Measurements from ENCODE around the gene SPON1.
"Not testable (repeated sequence)": the region's sequence is repeated elsewhere in the genome, so short reads cannot be mapped to it uniquely, and the experiment has no call there.

Gene SPON1

DNA sequence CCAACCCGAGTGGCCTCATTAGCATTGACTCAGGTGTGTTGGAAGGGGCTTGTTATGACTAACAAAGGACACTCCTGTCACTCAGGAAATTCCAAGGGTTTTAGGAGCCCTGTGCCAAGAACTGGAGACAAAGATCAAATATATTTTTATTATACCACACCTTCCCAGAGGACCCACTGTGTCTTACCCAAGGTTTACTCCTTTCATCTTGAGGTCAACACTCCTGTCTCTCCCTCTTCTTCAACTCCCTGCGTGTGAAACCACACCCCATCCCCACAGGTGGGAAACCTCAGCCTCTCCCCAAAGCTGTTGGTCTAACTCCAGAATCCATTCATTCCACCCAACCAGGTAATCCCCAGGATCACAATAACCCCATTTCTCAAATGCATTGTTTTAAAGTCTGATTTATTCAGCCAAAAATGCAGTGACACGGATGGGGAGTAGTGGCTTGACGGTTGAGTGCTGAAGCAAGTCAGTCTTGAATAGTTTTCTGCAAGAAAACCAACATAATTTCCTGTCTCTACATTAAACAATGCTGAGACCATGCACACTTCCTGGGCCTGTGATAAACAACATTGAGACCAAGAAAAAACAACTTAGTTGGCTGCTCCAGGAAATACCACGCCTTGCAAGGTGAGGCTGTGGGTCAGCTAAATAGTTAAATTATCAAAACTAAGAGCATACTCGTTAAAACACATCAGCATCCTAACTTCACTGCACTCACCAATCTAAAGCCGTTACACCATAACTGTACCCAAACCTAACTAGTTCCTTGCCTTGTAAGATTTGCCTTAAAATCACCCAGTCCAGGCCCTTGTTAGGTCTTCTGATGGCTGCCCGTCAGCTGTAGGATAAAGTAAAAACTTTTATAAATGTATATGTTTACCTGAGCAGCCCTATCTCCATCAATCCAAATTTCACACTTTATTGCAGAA, 38.5 kb upstream of the SPON1 start:
- DNase-seq (ENCODE audit: low read depth in 2 of 2), result peak; percentile 20 to 27
- TF ChIP-seq, protein P1, sequence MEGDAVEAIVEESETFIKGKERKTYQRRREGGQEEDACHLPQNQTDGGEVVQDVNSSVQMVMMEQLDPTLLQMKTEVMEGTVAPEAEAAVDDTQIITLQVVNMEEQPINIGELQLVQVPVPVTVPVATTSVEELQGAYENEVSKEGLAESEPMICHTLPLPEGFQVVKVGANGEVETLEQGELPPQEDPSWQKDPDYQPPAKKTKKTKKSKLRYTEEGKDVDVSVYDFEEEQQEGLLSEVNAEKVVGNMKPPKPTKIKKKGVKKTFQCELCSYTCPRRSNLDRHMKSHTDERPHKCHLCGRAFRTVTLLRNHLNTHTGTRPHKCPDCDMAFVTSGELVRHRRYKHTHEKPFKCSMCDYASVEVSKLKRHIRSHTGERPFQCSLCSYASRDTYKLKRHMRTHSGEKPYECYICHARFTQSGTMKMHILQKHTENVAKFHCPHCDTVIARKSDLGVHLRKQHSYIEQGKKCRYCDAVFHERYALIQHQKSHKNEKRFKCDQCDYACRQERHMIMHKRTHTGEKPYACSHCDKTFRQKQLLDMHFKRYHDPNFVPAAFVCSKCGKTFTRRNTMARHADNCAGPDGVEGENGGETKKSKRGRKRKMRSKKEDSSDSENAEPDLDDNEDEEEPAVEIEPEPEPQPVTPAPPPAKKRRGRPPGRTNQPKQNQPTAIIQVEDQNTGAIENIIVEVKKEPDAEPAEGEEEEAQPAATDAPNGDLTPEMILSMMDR (IDR thresholded peaks at IDR 0.05; ENCODE audit: low read depth, low read length), result no peak
- no peak overlapping the region for H3K4me3 ChIP-seq (replicated peaks in 1 of 2; ENCODE audit: low read depth in 2 of 2, low read length in 2 of 2)

DNA sequence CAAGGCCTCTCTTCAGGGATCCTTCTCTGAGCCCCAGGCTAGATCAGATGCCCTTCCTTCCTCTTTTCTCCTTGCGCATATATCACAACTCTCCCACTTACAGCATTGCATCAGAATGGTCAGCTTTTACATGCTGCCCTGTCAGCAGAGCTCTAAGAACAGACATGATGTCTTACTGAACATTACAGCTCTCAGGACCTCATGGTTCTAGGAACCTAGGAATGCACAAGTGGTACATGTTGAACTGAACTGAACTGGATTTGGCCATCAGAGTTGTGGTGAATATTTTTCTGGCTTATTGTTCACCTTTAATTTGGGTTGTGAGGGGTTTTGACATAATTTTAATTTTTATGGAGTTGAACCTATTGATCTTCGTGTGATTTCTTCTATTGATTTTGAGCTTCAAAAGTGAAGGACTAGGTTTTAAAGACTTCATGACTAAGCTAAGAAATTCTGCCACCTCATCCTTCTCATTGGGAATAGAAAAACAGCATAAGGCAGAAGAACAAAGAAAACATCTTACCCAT, 37.7 kb upstream of the SPON1 start:
- TF ChIP-seq, protein P1 (IDR thresholded peaks at IDR 0.05; ENCODE audit: low read depth, low read length), result no peak
- H3K4me3 ChIP-seq (replicated peaks in 1 of 2; ENCODE audit: low read depth in 2 of 2, low read length in 2 of 2), result no peak overlapping the region

DNA sequence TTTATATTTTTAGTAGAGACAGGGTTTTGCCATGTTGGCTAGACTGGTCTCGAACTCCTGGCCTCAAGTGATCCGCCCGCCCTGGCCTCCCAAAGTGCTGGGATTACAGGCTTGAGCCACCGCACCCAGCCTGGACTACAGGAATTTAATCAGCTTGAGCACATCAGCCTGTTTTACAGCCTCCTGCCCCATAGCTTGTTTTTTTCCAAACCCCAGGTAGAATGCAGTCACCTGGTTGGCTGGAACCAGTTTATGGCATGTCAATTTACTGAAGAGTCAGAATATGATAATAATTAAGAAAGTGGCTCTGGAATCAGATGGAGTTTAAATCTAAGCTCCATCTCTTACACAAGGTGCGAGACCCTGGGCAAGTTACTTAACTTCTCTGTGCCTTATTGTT, 36.2 kb upstream of the SPON1 start:
- not testable (repeated sequence) for H3K4me3 ChIP-seq (replicated peaks in 1 of 2; ENCODE audit: low read depth in 2 of 2, low read length in 2 of 2); DNase-seq (ENCODE audit: low read depth in 2 of 2)

More for the DNA sequence above, 37.7 kb upstream of the SPON1 start:
- DNase-seq (ENCODE audit: low read depth in 2 of 2), result peak; percentile 3 to 23

DNA sequence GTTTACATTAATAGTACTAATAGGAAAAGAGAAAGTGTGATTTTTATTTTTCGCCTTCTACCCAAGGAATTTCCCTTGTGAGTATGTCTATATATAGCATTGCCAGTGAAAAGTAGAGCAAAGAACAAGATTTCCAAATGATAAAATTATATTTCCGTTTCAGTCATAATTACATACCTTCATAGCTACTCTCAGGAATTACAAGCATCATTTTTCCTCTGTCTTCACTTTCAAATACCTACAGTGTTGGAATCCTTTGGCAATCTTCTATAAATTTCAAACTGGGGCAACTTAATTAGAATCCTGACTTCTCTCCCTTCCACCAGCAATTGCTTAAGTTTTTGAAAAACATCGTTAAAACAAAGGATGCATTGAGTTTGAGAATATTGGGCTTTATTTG, 35.5 kb upstream of the SPON1 start:
- H3K4me3 ChIP-seq (replicated peaks in 1 of 2; ENCODE audit: low read depth in 2 of 2, low read length in 2 of 2), result no peak overlapping the region
- DNase-seq (ENCODE audit: low read depth in 2 of 2), result no peak
- TF ChIP-seq, protein P1 (IDR thresholded peaks at IDR 0.05; ENCODE audit: low read depth, low read length), result no peak

DNA sequence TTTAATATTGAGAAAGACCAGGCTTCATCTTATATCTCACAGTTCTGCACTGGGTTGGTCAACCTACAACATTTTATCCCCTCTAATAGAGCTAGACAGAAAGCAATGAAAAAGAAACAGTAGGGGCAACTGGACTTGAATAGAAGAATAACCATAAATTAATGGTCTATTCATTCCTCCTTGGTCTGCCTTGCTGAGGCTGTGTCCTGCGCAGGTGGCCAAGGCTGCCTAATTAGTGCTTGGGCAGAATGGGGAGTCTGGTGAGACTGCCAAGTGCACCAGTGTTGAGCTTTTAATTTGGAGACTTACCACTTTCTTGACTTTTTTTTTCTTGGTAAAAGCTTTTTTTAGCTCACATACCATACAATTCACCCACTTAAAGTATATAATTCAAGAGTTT, 35.0 kb upstream of the SPON1 start:
- no peak overlapping the region for H3K4me3 ChIP-seq (replicated peaks in 1 of 2; ENCODE audit: low read depth in 2 of 2, low read length in 2 of 2)
- no peak for DNase-seq (ENCODE audit: low read depth in 2 of 2)
- TF ChIP-seq, protein P1 (IDR thresholded peaks at IDR 0.05; ENCODE audit: low read depth, low read length), result no peak

DNA sequence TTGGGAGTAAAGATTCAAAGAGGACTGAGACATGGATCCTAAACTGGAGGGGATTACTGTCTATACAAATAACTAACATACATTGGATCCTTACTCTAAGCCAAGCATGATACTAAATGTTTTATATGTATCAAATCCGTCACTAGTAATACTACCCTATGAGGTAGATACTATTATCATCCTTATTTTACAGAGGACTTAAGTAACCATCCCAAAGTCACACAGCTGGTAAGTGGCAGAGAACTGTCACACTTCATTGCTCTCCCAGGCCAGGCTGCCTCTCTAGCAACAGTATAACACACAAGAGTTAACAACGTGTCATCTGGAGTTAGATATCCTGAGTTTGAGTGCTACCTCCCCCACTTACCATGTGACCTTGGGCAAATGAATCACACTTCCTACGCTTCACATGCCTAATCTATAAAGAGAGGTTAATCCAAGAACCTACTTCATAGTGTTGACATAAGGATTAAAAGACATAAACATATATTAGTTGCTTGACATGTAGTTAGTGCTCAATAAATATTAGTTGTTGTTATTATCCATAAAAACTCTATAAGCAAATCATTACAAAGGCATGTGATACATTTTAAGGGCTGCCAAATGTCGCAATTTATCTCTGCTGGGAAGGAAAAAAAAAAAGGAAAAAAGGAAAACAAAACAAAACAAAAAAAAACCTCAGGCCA, 33.8 kb upstream of the SPON1 start:
- DNase-seq (ENCODE audit: low read depth in 2 of 2), result peak; percentile 74 to 87
- TF ChIP-seq, protein P1 (IDR thresholded peaks at IDR 0.05; ENCODE audit: low read depth, low read length), result no peak
- no peak overlapping the region for H3K4me3 ChIP-seq (replicated peaks in 1 of 2; ENCODE audit: low read depth in 2 of 2, low read length in 2 of 2)

DNA sequence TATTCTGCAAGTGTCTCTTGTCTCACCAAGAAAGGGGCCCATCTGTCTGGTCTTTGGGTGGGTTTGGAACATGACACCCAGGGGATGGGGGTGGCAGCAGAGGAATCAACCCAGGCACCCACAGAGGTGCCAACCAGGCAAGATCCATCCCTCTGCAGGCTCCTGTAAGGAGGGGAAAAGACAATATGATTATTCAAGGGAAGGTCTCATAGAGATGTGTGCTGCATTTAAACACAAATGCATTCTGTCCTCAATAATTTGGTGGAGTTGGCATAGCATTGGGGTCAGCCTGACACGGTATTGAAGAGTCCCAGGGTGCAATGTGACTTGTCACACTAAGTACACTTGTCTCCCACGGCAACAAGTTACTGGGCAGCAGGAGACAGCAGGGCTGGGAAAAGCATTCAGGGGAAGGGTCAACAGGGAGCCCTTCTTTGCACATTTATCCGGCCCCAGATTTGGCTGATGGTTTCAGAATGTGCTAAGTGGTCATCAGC, 33.1 kb upstream of the SPON1 start:
- no peak overlapping the region for H3K4me3 ChIP-seq (replicated peaks in 1 of 2; ENCODE audit: low read depth in 2 of 2, low read length in 2 of 2)
- DNase-seq (ENCODE audit: low read depth in 2 of 2), result no peak
- TF ChIP-seq, protein P1 (IDR thresholded peaks at IDR 0.05; ENCODE audit: low read depth, low read length), result no peak

Data from cardiac fibroblast (primary cell).